ENCODE measurements around the gene NUMBL.

DNA sequence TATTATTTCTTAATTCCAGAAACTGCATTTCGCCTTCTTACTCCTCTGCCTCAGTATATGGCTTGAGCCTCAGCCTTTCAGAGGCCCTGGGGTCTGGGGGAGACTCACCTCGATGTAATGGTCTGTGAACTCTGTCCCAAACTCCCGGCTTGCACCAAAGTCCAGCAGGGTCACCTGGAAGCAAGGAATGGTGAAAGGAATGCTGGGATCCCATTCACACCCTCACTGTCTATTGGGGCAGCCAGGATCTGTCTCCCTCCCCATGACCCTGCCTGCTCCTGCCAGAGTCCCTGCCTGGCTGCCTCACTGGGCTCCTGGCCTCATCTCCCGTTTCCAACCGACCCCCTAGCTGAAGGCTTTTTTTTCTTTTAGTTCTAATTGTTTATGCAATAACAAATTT is 5.4 kb upstream of the NUMBL start:
- TF ChIP-seq YY1 (IDR thresholded peaks at IDR 0.05; ENCODE audit: insufficient read depth, insufficient read length) (no peak), SUZ12 (IDR thresholded peaks at IDR 0.05; ENCODE audit: extremely low read depth, insufficient read depth, insufficient read length) (no peak)

Data from NT2/D1 (cell line).